Natural killer cell (primary cell): ENCODE measurements around the gene MIOS. TPM values are rescaled to one million over a fixed set of nuclear protein-coding genes. Genes with fewer than 3 reads are reported as not detected.
A peak's percentile ranks its signal among the peaks of the same experiment; 100 is the strongest.

Source experiments
- ATAC-seq, 3 donors: fragments of 150-1000 bp in 2 of 3; fragments of 200-7000 bp in 1 of 3; cut with Tn5 transposase; 1 replicate in 1 of 3; 2 replicates in 2 of 3; pipeline ENCODE4 v1.10.0; 2021; ENCODE audit warnings: mild to moderate bottlenecking in 2 of 3, moderate library complexity in 2 of 3
- DNase-seq, 2 donors: peaks; one replicate each; pipeline versions ENCODE4 v3.0.0 to v3.0.0-alpha.2; 2013 to 2021; ENCODE audit warnings: mixed read lengths in 1 of 2
- H3K27ac ChIP-seq: one replicate; pipeline ENCODE4 v1.5.1; 2013; ENCODE audit warnings: mild to moderate bottlenecking, low read length
- H3K27me3 ChIP-seq: one replicate; pipeline ENCODE4 v1.6.1; 2013; ENCODE audit warnings: low read length; ENCODE audit not compliant: control insufficient read depth, insufficient read depth
- H3K36me3 ChIP-seq: one replicate; pipeline ENCODE4 v1.6.1; 2013; ENCODE audit warnings: low read length; ENCODE audit not compliant: control insufficient read depth, insufficient read depth
- H3K4me1 ChIP-seq: one replicate; pipeline ENCODE4 v1.6.1; 2013; ENCODE audit warnings: low read length; ENCODE audit not compliant: control insufficient read depth, insufficient read depth
- H3K4me3 ChIP-seq: one replicate; pipeline ENCODE4 v1.5.1; 2013; ENCODE audit warnings: low read length
- H3K9me3 ChIP-seq: one replicate; pipeline ENCODE4 v1.6.1; 2013; ENCODE audit warnings: low read length; ENCODE audit not compliant: control insufficient read depth, insufficient read depth
- H3K27ac Mint-ChIP-seq, 2 donors: one replicate each; pipeline ENCODE4 v1.8.0; 2022; ENCODE audit warnings: mild to moderate bottlenecking in 2 of 2, mixed read lengths in 2 of 2, moderate library complexity in 1 of 2
- H3K27me3 Mint-ChIP-seq, 2 donors: one replicate each; pipeline ENCODE4 v1.8.0; 2022; ENCODE audit warnings: low read depth in 2 of 2, mixed read lengths in 2 of 2
- H3K36me3 Mint-ChIP-seq: one replicate; pipeline ENCODE4 v1.8.0; 2022; ENCODE audit warnings: mixed read lengths
- H3K4me1 Mint-ChIP-seq, 2 donors: one replicate each; pipeline ENCODE4 v1.8.0; 2022; ENCODE audit warnings: mixed read lengths in 2 of 2
- H3K4me3 Mint-ChIP-seq: one replicate; pipeline ENCODE4 v1.8.0; 2022; ENCODE audit warnings: mild to moderate bottlenecking, moderate library complexity, mixed read lengths
- H3K9me3 Mint-ChIP-seq, 2 donors: one replicate each; pipeline ENCODE4 v1.8.0; 2022; ENCODE audit warnings: mixed read lengths in 2 of 2
- WGBS: methylation state at CpG from one replicate; pipeline ENCODE4 v1.1.7; 2013; ENCODE audit warnings: missing lambda C conversion rate; ENCODE audit not compliant: insufficient coverage; 5-methylcytosine and 5-hydroxymethylcytosine counted together
- intact Hi-C: fragments of 100-400 bp; cut with micrococcal nuclease; formaldehyde crosslinking; loops from one replicate; pipeline ENCODE4 v1.14.2; 2022
- total RNA-seq, 4 donors: library from RNA; stranded (reverse); fragments of 120-200 nt in 1 of 4; gene quantifications; one replicate each; pipeline versions ENCODE4 v1.2.3 to v1.2.4, GENCODE V29; 2013 to 2022
- TF ChIP-seq, protein P1 (sequence below): fragments of 200-600 bp; IDR thresholded peaks from one replicate; pipeline ENCODE4 v1.8.0; 2022; ENCODE audit warnings: antibody characterized with exemption

MIOS gene
- 10 to 100 TPM; 23.5 to 30.9 (median 28.9) TPM for total RNA-seq
- total RNA-seq (2013), result 59.2 TPM

DNA sequence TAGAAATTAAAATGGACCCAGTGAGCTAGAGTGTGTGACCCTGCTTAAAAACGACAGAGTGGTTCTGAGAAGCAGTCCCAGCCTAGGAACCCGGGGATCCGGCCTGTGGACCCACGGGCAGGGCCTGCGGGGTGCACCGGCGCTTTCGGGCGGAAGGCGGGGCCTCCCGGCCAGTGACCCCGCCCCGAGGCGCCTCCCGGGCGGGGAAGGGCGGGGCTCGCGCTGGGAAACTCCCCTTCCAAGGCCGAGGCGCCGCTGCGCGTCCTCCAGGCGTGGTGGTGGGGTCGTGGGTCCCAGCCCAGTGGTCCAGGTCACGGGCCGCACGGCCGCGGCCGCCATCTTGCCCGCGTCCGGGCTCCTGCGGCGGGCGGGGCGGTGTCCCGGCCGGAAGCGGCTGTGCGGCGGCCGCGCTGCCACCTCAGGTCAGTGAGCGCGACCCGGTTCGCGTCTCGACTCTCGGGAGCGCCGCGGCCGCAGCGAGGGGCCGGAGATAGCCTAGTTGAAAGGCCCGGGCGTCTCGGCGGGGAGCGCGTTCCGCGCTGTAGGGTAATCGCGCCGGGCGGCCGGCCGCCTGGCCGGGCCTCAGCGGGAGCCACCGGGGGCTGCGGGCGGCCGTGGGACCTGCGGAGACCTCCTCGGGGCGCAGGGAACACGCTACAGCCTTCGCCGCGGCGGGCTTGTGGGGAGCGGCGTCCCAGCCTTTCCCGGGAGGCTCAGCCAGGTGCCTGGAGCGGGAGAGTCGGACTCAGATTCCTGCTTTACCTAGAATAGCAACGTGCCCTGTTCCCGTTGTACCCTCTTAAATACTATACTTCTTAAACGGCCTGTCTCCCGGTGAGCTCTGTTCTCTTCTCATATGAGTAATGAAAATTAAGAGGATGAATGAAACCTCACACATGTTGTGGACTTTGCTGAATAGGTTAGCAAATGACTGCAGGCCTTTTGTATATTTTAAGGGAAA lies at the start of gene MIOS:
Gene MIOS (plus strand): TSS at position 234 of the 961 bp plus-strand sequence. CDS start 5,592 bp downstream, outside the sequence.
- H3K27me3 Mint-ChIP-seq, result no peaks in the 10 kb centered on the region
- intact Hi-C loops, result loop anchor here (1.0 to 2.0 kb wide), 2 partner anchors 73 to 384 kb away; partner anchors contain the start of genes C1GALT1 and UMAD1
- TF ChIP-seq, protein P1, sequence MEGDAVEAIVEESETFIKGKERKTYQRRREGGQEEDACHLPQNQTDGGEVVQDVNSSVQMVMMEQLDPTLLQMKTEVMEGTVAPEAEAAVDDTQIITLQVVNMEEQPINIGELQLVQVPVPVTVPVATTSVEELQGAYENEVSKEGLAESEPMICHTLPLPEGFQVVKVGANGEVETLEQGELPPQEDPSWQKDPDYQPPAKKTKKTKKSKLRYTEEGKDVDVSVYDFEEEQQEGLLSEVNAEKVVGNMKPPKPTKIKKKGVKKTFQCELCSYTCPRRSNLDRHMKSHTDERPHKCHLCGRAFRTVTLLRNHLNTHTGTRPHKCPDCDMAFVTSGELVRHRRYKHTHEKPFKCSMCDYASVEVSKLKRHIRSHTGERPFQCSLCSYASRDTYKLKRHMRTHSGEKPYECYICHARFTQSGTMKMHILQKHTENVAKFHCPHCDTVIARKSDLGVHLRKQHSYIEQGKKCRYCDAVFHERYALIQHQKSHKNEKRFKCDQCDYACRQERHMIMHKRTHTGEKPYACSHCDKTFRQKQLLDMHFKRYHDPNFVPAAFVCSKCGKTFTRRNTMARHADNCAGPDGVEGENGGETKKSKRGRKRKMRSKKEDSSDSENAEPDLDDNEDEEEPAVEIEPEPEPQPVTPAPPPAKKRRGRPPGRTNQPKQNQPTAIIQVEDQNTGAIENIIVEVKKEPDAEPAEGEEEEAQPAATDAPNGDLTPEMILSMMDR, result no peak
- H3K36me3 ChIP-seq, result peaks cover 2% of the 10 kb centered on the region
- DNase-seq, result peak; percentile 87 to 92
- ATAC-seq, result peak; percentile 93 to 96 (median 94)
- H3K4me3 Mint-ChIP-seq, result peak within 1 kb of the TSS; percentile 87
- peak within 1 kb of the TSS; percentile 92 for H3K27ac ChIP-seq
- under 1% methylated on average over 96 of the region's 96 CpGs for WGBS
- H3K27me3 ChIP-seq, result no peaks in the 10 kb centered on the region
- peak within 1 kb of the TSS; percentile 85 for H3K4me3 ChIP-seq
- peak within 1 kb of the TSS in 1 of 2 donors; percentile 66 for H3K27ac Mint-ChIP-seq
- H3K36me3 Mint-ChIP-seq, result no peaks in the 10 kb centered on the region
- peaks cover 37 to 38% of the 10 kb centered on the region in 2 donors for H3K4me1 Mint-ChIP-seq
- peaks cover 14% of the 10 kb centered on the region for H3K4me1 ChIP-seq
- no peaks in the 10 kb centered on the region for H3K9me3 Mint-ChIP-seq
- H3K9me3 ChIP-seq, result no peaks in the 10 kb centered on the region

DNA sequence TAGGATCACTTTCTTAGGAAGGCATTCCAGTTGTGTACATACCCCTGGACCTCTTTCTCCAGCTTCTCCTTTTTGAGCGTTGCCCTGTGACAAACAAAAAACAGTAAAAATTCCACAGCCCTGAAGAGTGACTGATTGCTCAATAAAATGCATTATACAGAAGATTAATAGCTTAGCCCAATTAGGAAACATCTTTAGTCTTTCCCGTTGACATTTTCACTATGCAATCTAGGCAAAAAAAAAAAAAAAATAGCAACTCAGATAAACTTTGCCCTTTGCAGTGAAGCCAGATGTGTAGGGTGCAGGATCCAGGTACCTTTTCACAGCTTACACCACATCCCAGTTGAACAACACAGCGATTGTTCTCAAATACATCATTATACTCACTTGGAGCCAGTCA lies 48.9 kb upstream of the MIOS start:
- no peaks in the 10 kb centered on the region for H3K9me3 Mint-ChIP-seq
- no peak overlapping the region for H3K27ac Mint-ChIP-seq
- no peak for ATAC-seq
- no peak overlapping the region for H3K4me3 ChIP-seq
- peaks cover 0 to 7% of the 10 kb centered on the region in 2 donors for H3K4me1 Mint-ChIP-seq
- no peaks in the 10 kb centered on the region for H3K36me3 Mint-ChIP-seq
- H3K9me3 ChIP-seq, result no peaks in the 10 kb centered on the region
- H3K36me3 ChIP-seq, result no peaks in the 10 kb centered on the region
- H3K4me3 Mint-ChIP-seq, result no peak overlapping the region
- TF ChIP-seq, protein P1, result no peak
- DNase-seq, result no peak
- H3K27me3 Mint-ChIP-seq, result peaks cover 0 to 8% of the 10 kb centered on the region in 2 donors
- H3K27me3 ChIP-seq, result no peaks in the 10 kb centered on the region
- no peak overlapping the region for H3K27ac ChIP-seq
- H3K4me1 ChIP-seq, result no peaks in the 10 kb centered on the region
- WGBS, result 76% methylated on average over 3 of the region's 3 CpGs
- intact Hi-C loops, result no loop called here

DNA sequence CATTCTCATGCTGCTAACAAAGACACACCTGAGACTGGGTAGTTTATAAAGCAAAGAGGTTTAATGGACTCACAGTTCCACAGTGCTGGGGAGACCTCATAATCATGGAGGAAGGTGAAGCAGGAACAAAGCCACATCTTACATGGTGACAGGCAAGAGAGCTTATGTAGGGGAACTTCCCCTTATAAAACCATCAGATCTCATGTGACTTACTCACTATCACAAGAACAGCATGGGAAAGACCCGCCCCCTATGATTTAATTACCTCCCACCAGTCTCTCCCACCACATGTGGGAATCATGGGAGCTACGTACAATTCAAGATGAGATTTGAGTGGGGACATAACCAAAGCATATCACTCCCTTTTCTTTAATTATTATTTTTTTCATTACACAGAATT lies 47.6 kb upstream of the MIOS start:
- Mint-ChIP-seq H3K9me3 (no peaks in the 10 kb centered on the region), H3K27ac (no peak overlapping the region), H3K4me1 (peaks cover 0 to 7% of the 10 kb centered on the region in 2 donors), H3K4me3 (no peak overlapping the region), H3K36me3 (no peaks in the 10 kb centered on the region), H3K27me3 (peaks cover 0 to 8% of the 10 kb centered on the region in 2 donors)
- intact Hi-C loops, result no loop called here
- ATAC-seq (no peak), DNase-seq (no peak)
- H3K9me3 ChIP-seq, result no peaks in the 10 kb centered on the region
- no peak overlapping the region for H3K27ac ChIP-seq
- H3K4me3 ChIP-seq, result no peak overlapping the region
- H3K27me3 ChIP-seq, result no peaks in the 10 kb centered on the region
- 93% methylated on average over 2 of the region's 2 CpGs for WGBS
- TF ChIP-seq, protein P1, result no peak
- H3K36me3 ChIP-seq, result no peaks in the 10 kb centered on the region
- H3K4me1 ChIP-seq, result no peaks in the 10 kb centered on the region
